Measurements from ENCODE around the gene MAD1L1. TPM values are rescaled to one million over a fixed set of nuclear protein-coding genes. Genes with fewer than 3 reads are reported as not detected.

MAD1L1 gene
- total and polyA plus RNA-seq, 2 of the 13 experiments (the other 11 are each of a cell fraction or from before 2014, with no cell fraction given): 17.4 to 64.7 TPM

- POLR2A ChIA-PET: no interaction called here
- Histone ChIP-seq H3K79me2 (ENCODE audit: insufficient read depth, low read length) (peaks cover 9% of the 10 kb centered on the region), H3K4me2 (ENCODE audit: low read depth, low read length) (no peak overlapping the region), H2AFZ (ENCODE audit: low read length) (no peak overlapping the region), H3K27me3 (ENCODE audit: control insufficient read depth in 1 of 2, insufficient read depth in 2 of 2, low read length in 2 of 2) (no peaks in the 10 kb centered on the region), H3K9ac (ENCODE audit: insufficient read depth, low read depth, low read length) (no peak overlapping the region), H4K20me1 (ENCODE audit: insufficient read depth, low read length) (no peaks in the 10 kb centered on the region), H3K9me3 (ENCODE audit: low read length) (peaks cover 23% of the 10 kb centered on the region), H3K4me1 (ENCODE audit: insufficient read depth, low read length) (peaks cover 36% of the 10 kb centered on the region), H3K27ac (ENCODE audit: extremely low read length, insufficient read depth, low read length) (no peak overlapping the region), H3K36me3 (replicated peaks in 1 of 2; ENCODE audit: control insufficient read depth in 1 of 2, insufficient read depth in 2 of 2, low read length in 2 of 2) (no peaks in the 10 kb centered on the region), H3K4me3 (replicated peaks in 1 of 3; ENCODE audit: insufficient read depth in 1 of 3, low read depth in 2 of 3, low read length in 3 of 3) (no peak overlapping the region)
- no TSS peak for BruUV-seq (replicated peaks)
- ATAC-seq: no peak
- FAIRE-seq: no peak
- 97% methylated on average over 31 of the region's 32 CpGs for WGBS (ENCODE audit: low lambda C conversion rate)
- CTCF ChIA-PET (ENCODE audit: low intra/inter-chr PET ratio, low total read pairs): no interaction called here
- in situ Hi-C loops (cut with HindIII; ENCODE audit: extremely low pct_ligation_motif_present, low pct_unique_long_range_greater_than_20kb) (no loop called here), intact Hi-C loops (cut with micrococcal nuclease; ENCODE audit: unreplicated experiment) (no loop called here)
- TF ChIP-seq GABPB1 (CRISPR knock-in tag; IDR thresholded peaks at IDR 0.05) (no peak), ZNF343 (CRISPR knock-in tag; IDR thresholded peaks at IDR 0.05) (no peak), HES4 (CRISPR knock-in tag; IDR thresholded peaks at IDR 0.05; ENCODE audit: borderline replicate concordance) (no peak), PCBP2 (optimal IDR thresholded peaks at IDR 0.05; ENCODE audit: low read depth, low read length, poor library complexity, severe bottlenecking) (no peak), HOMEZ (CRISPR knock-in tag; IDR thresholded peaks at IDR 0.05; ENCODE audit: low read depth) (no peak), BRCA1 (CRISPR knock-in tag; IDR thresholded peaks at IDR 0.05) (no peak), POLR2A (IDR thresholded peaks at IDR 0.05; ENCODE audit: insufficient read depth in 1 of 2, low read depth in 2 of 2, low read length in 2 of 2) (no peak), ZNF24 (IDR thresholded peaks at IDR 0.05) (no peak), ZBTB38 (CRISPR knock-in tag; IDR thresholded peaks at IDR 0.05) (no peak), ZNF296 (CRISPR knock-in tag; conservative IDR thresholded peaks at IDR 0.05) (no peak), ZNF629 (CRISPR knock-in tag; conservative IDR thresholded peaks at IDR 0.05) (no peak), ZBTB20 (CRISPR knock-in tag; IDR thresholded peaks at IDR 0.05; ENCODE audit: borderline replicate concordance, low read depth) (no peak), ZGPAT (CRISPR knock-in tag; IDR thresholded peaks at IDR 0.05) (no peak), HMG20A (CRISPR knock-in tag; IDR thresholded peaks at IDR 0.05; ENCODE audit: borderline replicate concordance) (no peak), ZNF598 (CRISPR knock-in tag; IDR thresholded peaks at IDR 0.05; ENCODE audit: borderline replicate concordance) (no peak), DR1 (CRISPR knock-in tag; IDR thresholded peaks at IDR 0.05) (no peak)
- no peak for DNase-seq (ENCODE audit: low spot score)
Observed at GRCh38 chr7:2030475-2031450, 202.0 kb downstream of the MAD1L1 start.

All from HepG2 (cell line).